ENCODE data around the gene ISL2. TPM values are rescaled to one million over a fixed set of nuclear protein-coding genes. Genes with fewer than 3 reads are reported as not detected.

The ISL2 gene
- total and polyA plus RNA-seq, 2 of the 13 experiments (the other 11 are each of a cell fraction or from before 2014, with no cell fraction given): 4.3 to 5.1 TPM

DNA sequence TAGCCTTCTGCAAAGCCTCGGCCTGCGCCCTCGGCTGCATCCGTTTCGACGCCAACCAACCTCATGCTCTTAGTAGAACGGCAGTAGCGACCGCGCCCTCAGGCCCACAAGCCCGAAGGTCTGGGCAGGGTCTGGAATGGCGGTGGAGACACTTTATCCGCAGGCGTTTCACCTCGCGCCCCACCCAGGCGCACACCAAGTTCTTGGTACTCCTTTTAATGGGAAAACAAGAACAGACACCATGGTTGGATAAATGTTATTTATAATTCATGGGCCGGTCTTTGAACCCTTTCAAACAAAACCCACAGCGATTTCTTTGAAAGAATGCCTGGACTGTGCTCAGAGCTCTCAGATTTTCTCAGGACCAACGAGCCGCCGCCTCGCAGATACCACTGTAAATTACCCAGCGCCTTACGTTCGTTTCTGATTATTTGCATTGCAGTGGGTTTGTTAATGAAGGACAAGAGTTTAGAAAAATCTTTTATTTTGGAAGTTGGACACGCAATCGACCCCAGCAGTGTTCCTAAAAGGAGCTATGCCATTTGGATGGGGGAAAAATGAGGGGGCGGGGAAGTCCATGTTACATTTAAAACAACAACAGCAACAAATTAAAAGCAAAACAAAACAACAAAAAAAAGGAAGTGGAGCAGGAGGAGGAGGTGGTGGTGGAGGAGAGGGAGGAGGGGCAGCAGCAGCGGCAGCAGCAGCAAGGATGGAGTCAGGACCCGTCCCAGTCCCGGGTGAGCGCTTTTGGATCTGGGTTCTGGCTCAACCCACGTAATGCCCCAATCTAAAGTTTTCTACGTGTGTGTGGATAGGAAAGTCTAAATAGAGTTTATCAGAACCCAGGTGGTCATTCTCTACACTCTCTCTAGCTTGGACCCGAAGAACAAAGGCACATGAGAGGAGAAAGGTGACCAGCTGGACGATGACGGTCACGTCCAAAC is 993 bp upstream of the ISL2 start (continued):
- TF ChIP-seq, protein P1, sequence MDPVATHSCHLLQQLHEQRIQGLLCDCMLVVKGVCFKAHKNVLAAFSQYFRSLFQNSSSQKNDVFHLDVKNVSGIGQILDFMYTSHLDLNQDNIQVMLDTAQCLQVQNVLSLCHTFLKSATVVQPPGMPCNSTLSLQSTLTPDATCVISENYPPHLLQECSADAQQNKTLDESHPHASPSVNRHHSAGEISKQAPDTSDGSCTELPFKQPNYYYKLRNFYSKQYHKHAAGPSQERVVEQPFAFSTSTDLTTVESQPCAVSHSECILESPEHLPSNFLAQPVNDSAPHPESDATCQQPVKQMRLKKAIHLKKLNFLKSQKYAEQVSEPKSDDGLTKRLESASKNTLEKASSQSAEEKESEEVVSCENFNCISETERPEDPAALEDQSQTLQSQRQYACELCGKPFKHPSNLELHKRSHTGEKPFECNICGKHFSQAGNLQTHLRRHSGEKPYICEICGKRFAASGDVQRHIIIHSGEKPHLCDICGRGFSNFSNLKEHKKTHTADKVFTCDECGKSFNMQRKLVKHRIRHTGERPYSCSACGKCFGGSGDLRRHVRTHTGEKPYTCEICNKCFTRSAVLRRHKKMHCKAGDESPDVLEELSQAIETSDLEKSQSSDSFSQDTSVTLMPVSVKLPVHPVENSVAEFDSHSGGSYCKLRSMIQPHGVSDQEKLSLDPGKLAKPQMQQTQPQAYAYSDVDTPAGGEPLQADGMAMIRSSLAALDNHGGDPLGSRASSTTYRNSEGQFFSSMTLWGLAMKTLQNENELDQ (CRISPR knock-in tag; IDR thresholded peaks at IDR 0.05; ENCODE audit: borderline replicate concordance): no peak
- peak; percentile 17; the same call in 1 of the 2 replicates for TF ChIP-seq MIER3 (CRISPR knock-in tag; IDR thresholded peaks at IDR 0.05; ENCODE audit: borderline replicate concordance)
- no peak for TF ChIP-seq ZBTB42 (CRISPR knock-in tag; IDR thresholded peaks at IDR 0.05)
- TF ChIP-seq, protein P2, sequence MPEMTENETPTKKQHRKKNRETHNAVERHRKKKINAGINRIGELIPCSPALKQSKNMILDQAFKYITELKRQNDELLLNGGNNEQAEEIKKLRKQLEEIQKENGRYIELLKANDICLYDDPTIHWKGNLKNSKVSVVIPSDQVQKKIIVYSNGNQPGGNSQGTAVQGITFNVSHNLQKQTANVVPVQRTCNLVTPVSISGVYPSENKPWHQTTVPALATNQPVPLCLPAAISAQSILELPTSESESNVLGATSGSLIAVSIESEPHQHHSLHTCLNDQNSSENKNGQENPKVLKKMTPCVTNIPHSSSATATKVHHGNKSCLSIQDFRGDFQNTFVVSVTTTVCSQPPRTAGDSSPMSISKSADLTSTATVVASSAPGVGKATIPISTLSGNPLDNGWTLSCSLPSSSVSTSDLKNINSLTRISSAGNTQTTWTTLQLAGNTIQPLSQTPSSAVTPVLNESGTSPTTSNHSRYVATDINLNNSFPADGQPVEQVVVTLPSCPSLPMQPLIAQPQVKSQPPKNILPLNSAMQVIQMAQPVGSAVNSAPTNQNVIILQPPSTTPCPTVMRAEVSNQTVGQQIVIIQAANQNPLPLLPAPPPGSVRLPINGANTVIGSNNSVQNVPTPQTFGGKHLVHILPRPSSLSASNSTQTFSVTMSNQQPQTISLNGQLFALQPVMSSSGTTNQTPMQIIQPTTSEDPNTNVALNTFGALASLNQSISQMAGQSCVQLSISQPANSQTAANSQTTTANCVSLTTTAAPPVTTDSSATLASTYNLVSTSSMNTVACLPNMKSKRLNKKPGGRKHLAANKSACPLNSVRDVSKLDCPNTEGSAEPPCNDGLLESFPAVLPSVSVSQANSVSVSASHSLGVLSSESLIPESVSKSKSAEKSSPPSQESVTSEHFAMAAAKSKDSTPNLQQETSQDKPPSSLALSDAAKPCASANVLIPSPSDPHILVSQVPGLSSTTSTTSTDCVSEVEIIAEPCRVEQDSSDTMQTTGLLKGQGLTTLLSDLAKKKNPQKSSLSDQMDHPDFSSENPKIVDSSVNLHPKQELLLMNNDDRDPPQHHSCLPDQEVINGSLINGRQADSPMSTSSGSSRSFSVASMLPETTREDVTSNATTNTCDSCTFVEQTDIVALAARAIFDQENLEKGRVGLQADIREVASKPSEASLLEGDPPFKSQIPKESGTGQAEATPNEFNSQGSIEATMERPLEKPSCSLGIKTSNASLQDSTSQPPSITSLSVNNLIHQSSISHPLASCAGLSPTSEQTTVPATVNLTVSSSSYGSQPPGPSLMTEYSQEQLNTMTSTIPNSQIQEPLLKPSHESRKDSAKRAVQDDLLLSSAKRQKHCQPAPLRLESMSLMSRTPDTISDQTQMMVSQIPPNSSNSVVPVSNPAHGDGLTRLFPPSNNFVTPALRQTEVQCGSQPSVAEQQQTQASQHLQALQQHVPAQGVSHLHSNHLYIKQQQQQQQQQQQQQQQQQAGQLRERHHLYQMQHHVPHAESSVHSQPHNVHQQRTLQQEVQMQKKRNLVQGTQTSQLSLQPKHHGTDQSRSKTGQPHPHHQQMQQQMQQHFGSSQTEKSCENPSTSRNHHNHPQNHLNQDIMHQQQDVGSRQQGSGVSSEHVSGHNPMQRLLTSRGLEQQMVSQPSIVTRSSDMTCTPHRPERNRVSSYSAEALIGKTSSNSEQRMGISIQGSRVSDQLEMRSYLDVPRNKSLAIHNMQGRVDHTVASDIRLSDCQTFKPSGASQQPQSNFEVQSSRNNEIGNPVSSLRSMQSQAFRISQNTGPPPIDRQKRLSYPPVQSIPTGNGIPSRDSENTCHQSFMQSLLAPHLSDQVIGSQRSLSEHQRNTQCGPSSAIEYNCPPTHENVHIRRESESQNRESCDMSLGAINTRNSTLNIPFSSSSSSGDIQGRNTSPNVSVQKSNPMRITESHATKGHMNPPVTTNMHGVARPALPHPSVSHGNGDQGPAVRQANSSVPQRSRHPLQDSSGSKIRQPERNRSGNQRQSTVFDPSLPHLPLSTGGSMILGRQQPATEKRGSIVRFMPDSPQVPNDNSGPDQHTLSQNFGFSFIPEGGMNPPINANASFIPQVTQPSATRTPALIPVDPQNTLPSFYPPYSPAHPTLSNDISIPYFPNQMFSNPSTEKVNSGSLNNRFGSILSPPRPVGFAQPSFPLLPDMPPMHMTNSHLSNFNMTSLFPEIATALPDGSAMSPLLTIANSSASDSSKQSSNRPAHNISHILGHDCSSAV (CRISPR knock-in tag; IDR thresholded peaks at IDR 0.05; ENCODE audit: borderline replicate concordance): no peak
- TF ChIP-seq, protein P3, sequence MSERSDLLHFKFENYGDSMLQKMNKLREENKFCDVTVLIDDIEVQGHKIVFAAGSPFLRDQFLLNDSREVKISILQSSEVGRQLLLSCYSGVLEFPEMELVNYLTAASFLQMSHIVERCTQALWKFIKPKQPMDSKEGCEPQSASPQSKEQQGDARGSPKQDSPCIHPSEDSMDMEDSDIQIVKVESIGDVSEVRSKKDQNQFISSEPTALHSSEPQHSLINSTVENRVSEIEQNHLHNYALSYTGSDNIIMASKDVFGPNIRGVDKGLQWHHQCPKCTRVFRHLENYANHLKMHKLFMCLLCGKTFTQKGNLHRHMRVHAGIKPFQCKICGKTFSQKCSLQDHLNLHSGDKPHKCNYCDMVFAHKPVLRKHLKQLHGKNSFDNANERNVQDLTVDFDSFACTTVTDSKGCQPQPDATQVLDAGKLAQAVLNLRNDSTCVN (CRISPR knock-in tag; IDR thresholded peaks at IDR 0.05; ENCODE audit: borderline replicate concordance): no peak
- TF ChIP-seq, protein P4, sequence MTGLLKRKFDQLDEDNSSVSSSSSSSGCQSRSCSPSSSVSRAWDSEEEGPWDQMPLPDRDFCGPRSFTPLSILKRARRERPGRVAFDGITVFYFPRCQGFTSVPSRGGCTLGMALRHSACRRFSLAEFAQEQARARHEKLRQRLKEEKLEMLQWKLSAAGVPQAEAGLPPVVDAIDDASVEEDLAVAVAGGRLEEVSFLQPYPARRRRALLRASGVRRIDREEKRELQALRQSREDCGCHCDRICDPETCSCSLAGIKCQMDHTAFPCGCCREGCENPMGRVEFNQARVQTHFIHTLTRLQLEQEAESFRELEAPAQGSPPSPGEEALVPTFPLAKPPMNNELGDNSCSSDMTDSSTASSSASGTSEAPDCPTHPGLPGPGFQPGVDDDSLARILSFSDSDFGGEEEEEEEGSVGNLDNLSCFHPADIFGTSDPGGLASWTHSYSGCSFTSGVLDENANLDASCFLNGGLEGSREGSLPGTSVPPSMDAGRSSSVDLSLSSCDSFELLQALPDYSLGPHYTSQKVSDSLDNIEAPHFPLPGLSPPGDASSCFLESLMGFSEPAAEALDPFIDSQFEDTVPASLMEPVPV (CRISPR knock-in tag; IDR thresholded peaks at IDR 0.05): no peak
- TF ChIP-seq ISL2 (CRISPR knock-in tag; IDR thresholded peaks at IDR 0.05): 0 out of 2 replicates have a peak, but pooled peaks have one; percentile 8
- no peak for TF ChIP-seq SSRP1 (CRISPR knock-in tag; IDR thresholded peaks at IDR 0.05)
- no peak for TF ChIP-seq TEAD2 (CRISPR knock-in tag; IDR thresholded peaks at IDR 0.05)
- TF ChIP-seq ZMYM2 (CRISPR knock-in tag; IDR thresholded peaks at IDR 0.05): no peak
- TF ChIP-seq SRSF4 (IDR thresholded peaks at IDR 0.05; ENCODE audit: low read depth, low read length, poor library complexity, severe bottlenecking): no peak
- TF ChIP-seq MXD4 (CRISPR knock-in tag; IDR thresholded peaks at IDR 0.05): no peak
- TF ChIP-seq ETV5 (CRISPR knock-in tag; IDR thresholded peaks at IDR 0.05; ENCODE audit: borderline replicate concordance): no peak
- no peak for TF ChIP-seq ZNF614 (CRISPR knock-in tag; IDR thresholded peaks at IDR 0.05; ENCODE audit: borderline replicate concordance)
- TF ChIP-seq CBX5 (CRISPR knock-in tag; IDR thresholded peaks at IDR 0.05; ENCODE audit: borderline replicate concordance): no peak
